HCT116 (cell line): ENCODE measurements around the gene SLC37A4. TPM values are rescaled to one million over a fixed set of nuclear protein-coding genes. Genes with fewer than 3 reads are reported as not detected.

Source experiments
- ATAC-seq: fragments of 200-7000 bp; cut with Tn5 transposase; 2 replicates; pipeline ENCODE4 v1.9.1; 2020; ENCODE audit warnings: mild to moderate bottlenecking, moderate library complexity
- BruUV-seq: library from RNA; stranded (reverse); fragments of 400-500 nt; replicated peaks from 2 replicates; lab custom pipeline; 2021; lab: Mats Ljungman, UMichigan
- CTCF ChIA-PET: fragments of 300-600 bp; sonication (Branson Sonifier 250); formaldehyde crosslinking; loops from one replicate; lab custom pipeline; 2021; ENCODE audit warnings: antibody characterized with exemption; lab: Charles Lee
- POLR2A ChIA-PET: fragments of 300-600, 350-600 bp; sonication (Branson Sonifier 250); formaldehyde crosslinking; loops from one replicate; lab custom pipeline; 2021; ENCODE audit warnings: antibody characterized with exemption; lab: Charles Lee
- RAD21 ChIA-PET, 2 experiments: fragments of 300-600 bp; sonication (Branson Sonifier 250); formaldehyde crosslinking; loops; one replicate each; lab custom pipeline; 2023; ENCODE audit warnings: low total read pairs in 2 of 2; ENCODE audit not compliant: uncharacterized antibody in 2 of 2, unreplicated experiment in 2 of 2, low non-redundant PET in 1 of 2; lab: Charles Lee
- DNase-seq: peaks from one replicate; pipeline ENCODE4 v3.0.0-alpha.2; 2010; ENCODE audit warnings: low read depth, low spot score
- H2AFZ ChIP-seq: fragments of 200-600 bp; shearing (Covaris generic), sonication (generic); 2 replicates; pipeline ENCODE4 v1.6.1; 2017; ENCODE audit warnings: low read depth, mixed run types, mixed read lengths, antibody characterized with exemption, low read length; ENCODE audit not compliant: poor library complexity, severe bottlenecking
- H3K27ac ChIP-seq: 2 replicates; pipeline ENCODE4 v1.5.1; 2012; ENCODE audit warnings: low read depth, low read length
- H3K27me3 ChIP-seq: fragments of 200-600 bp; sonication (generic); 2 replicates; pipeline ENCODE4 v1.6.1; 2016; ENCODE audit warnings: mixed run types, low read length, mixed read lengths; ENCODE audit not compliant: insufficient read depth
- H3K36me3 ChIP-seq, 2 experiments: fragments of 200-500 bp in 1 of 2; fragments of 200-600 bp in 1 of 2; sonication (Bioruptor generic) in 1 of 2; sonication (generic) in 1 of 2; 2 replicates each; pipeline versions ENCODE4 v1.5.1 to v1.6.1; 2014 to 2016; ENCODE audit warnings: low read length in 2 of 2, inconsistent platforms in 1 of 2, mixed read lengths in 1 of 2, mixed run types in 1 of 2; ENCODE audit not compliant: insufficient read depth in 2 of 2, control insufficient read depth in 1 of 2
- H3K4me1 ChIP-seq, 2 experiments: fragments of 200-600 bp in 1 of 2; sonication (generic) in 1 of 2; 2 replicates each; pipeline versions ENCODE4 v1.5.1 to v1.6.1; 2012 to 2017; ENCODE audit warnings: low read length in 2 of 2, inconsistent platforms in 1 of 2, mild to moderate bottlenecking in 1 of 2, mixed read lengths in 1 of 2, mixed run types in 1 of 2, moderate library complexity in 1 of 2; ENCODE audit not compliant: insufficient read depth in 2 of 2, control insufficient read depth in 1 of 2
- H3K4me2 ChIP-seq: fragments of 200-600 bp; sonication (generic); 2 replicates; pipeline ENCODE4 v1.6.1; 2017; ENCODE audit warnings: mixed run types, low read length, mixed read lengths
- H3K4me3 ChIP-seq, 2 experiments: fragments of 200-600 bp in 1 of 2; sonication (generic) in 1 of 2; replicated peaks in 1 of 2; 2 replicates each; pipeline ENCODE4 v1.5.1; 2011 to 2016; ENCODE audit warnings: low read length in 2 of 2, control low read depth in 1 of 2, low read depth in 1 of 2, mild to moderate bottlenecking in 1 of 2, mixed read lengths in 1 of 2, mixed run types in 1 of 2
- H3K79me2 ChIP-seq: fragments of 200-600 bp; sonication (generic); 2 replicates; pipeline ENCODE4 v1.6.1; 2017; ENCODE audit warnings: mild to moderate bottlenecking, mixed run types, low read length, moderate library complexity, mixed read lengths; ENCODE audit not compliant: insufficient read depth
- H3K9ac ChIP-seq: fragments of 200-600 bp; sonication (generic); 2 replicates; pipeline ENCODE4 v1.6.1; 2016; ENCODE audit warnings: low read length, mixed read lengths
- H3K9me2 ChIP-seq: fragments of 200-600 bp; sonication (generic), shearing (Covaris generic); 2 replicates; pipeline ENCODE4 v1.6.1; 2017; ENCODE audit warnings: mixed run types, mild to moderate bottlenecking, moderate library complexity; ENCODE audit not compliant: insufficient read depth
- H3K9me3 ChIP-seq, 2 experiments: fragments of 200-500 bp in 1 of 2; fragments of 200-600 bp in 1 of 2; sonication (Bioruptor generic) in 1 of 2; sonication (generic) in 1 of 2; 2 replicates each; pipeline ENCODE4 v1.6.1; 2014 to 2017; ENCODE audit warnings: low read length in 2 of 2, mixed read lengths in 2 of 2, inconsistent platforms in 1 of 2, low read depth in 1 of 2, mild to moderate bottlenecking in 1 of 2, mixed run types in 1 of 2, moderate library complexity in 1 of 2; ENCODE audit not compliant: control insufficient read depth in 1 of 2, insufficient read depth in 1 of 2
- H4K20me1 ChIP-seq: fragments of 200-600 bp; sonication (generic), shearing (Covaris generic); 2 replicates; pipeline ENCODE4 v1.6.1; 2017; ENCODE audit warnings: mixed run types, mild to moderate bottlenecking, moderate library complexity; ENCODE audit not compliant: insufficient read depth
- CBX3 ChIP-seq: IDR thresholded peaks from 2 replicates; pipeline ENCODE4 v1.6.1; 2012; ENCODE audit warnings: low read depth
- CEBPB ChIP-seq: IDR thresholded peaks from 2 replicates; pipeline ENCODE4 v1.6.1; 2012; ENCODE audit warnings: low read depth
- ELF1 ChIP-seq: IDR thresholded peaks from 2 replicates; pipeline ENCODE4 v1.6.1; 2012; ENCODE audit warnings: low read depth, borderline replicate concordance
- EZH2 ChIP-seq: fragments of 200-600 bp; sonication (generic); IDR thresholded peaks from 2 replicates; pipeline ENCODE4 v1.6.1; 2017; ENCODE audit warnings: antibody characterized with exemption, mixed run types
- EZH2phosphoT487 ChIP-seq: fragments of 200-600 bp; IDR thresholded peaks from 2 replicates; pipeline ENCODE4 v1.6.1; 2018; ENCODE audit warnings: antibody characterized with exemption, borderline replicate concordance
- JUND ChIP-seq: IDR thresholded peaks from 2 replicates; pipeline ENCODE4 v1.6.1; 2012
- MAX ChIP-seq: IDR thresholded peaks from 2 replicates; pipeline ENCODE4 v1.6.1; 2012
- POLR2A ChIP-seq: IDR thresholded peaks from 2 replicates; pipeline ENCODE4 v1.7.0; 2011; ENCODE audit warnings: borderline replicate concordance; ENCODE audit not compliant: insufficient read depth, insufficient read length; ENCODE audit errors: extremely low read depth
- POLR2AphosphoS5 ChIP-seq: IDR thresholded peaks from 2 replicates; pipeline ENCODE4 v1.6.1; 2011; ENCODE audit warnings: mild to moderate bottlenecking, low read depth, low read length, moderate library complexity
- RAD21 ChIP-seq: IDR thresholded peaks from 2 replicates; pipeline ENCODE4 v1.6.1; 2012; ENCODE audit warnings: low read depth, mild to moderate bottlenecking
- REST ChIP-seq: IDR thresholded peaks from 2 replicates; pipeline ENCODE4 v1.6.1; 2012; ENCODE audit warnings: low read depth
- SIN3A ChIP-seq: IDR thresholded peaks from 2 replicates; pipeline ENCODE4 v1.6.1; 2012; ENCODE audit warnings: low read depth
- SP1 ChIP-seq: IDR thresholded peaks from 2 replicates; pipeline ENCODE4 v1.6.1; 2012; ENCODE audit warnings: low read depth
- YY1 ChIP-seq: IDR thresholded peaks from 2 replicates; pipeline ENCODE4 v1.6.1; 2011; ENCODE audit warnings: low read length, low read depth, moderate library complexity, mild to moderate bottlenecking; ENCODE audit not compliant: insufficient replicate concordance; ENCODE audit errors: extremely low read depth
- intact Hi-C: fragments of 100-400 bp; cut with micrococcal nuclease; formaldehyde crosslinking; loops from 2 replicates; pipeline ENCODE4 v1.10.0; 2022
- total RNA-seq: library from RNA; stranded (reverse); gene quantifications from one replicate; pipeline ENCODE4 v1.2.1, GENCODE V29; 2021; ENCODE audit not compliant: unreplicated experiment

SLC37A4 gene
- total RNA-seq, 1 experiment from 2014 or later = 49.8 TPM

- CTCF ChIA-PET = interaction anchor here (1.4 kb wide), 1 partner anchor 11 kb away, joined by 3 read pairs; no protein-coding TSS in a partner anchor
- Histone ChIP-seq H3K27me3 (no peaks in the 10 kb centered on the region), H3K27ac (no peak overlapping the region), H2AFZ (no peak overlapping the region), H3K9me3 (no peaks in the 10 kb centered on the region), H3K9me2 (no peaks in the 10 kb centered on the region), H3K9ac (no peak overlapping the region), H3K79me2 (no peaks in the 10 kb centered on the region), H3K36me3 (peaks cover 14 to 18% of the 10 kb centered on the region in 2 experiments), H4K20me1 (no peaks in the 10 kb centered on the region), H3K4me2 (no peak overlapping the region), H3K4me3 (no peak overlapping the region), H3K4me1 (no peaks in the 10 kb centered on the region)
- RAD21 ChIA-PET = no interaction called here
- DNase-seq (no peak), ATAC-seq (no peak)
- POLR2A ChIA-PET = interaction anchor here (0.7 to 1.1 kb wide), 2 partner anchors 10 to 13 kb away, joined by 3 read pairs; no protein-coding TSS in a partner anchor
- no TSS peak for BruUV-seq
- intact Hi-C loops = no loop called here
- no peak for TF ChIP-seq CBX3
- TF ChIP-seq REST = no peak
- no peak for TF ChIP-seq POLR2AphosphoS5
- no peak for TF ChIP-seq SIN3A
- TF ChIP-seq RAD21 = no peak
- TF ChIP-seq MAX = no peak
- TF ChIP-seq EZH2 = no peak
- TF ChIP-seq CEBPB = no peak
- TF ChIP-seq EZH2phosphoT487 = no peak
- no peak for TF ChIP-seq ELF1
- no peak for TF ChIP-seq POLR2A
- TF ChIP-seq YY1 = no peak
- TF ChIP-seq SP1 = no peak
- no peak for TF ChIP-seq JUND
Observed at GRCh38 chr11:119042927-119043326, 12.2 kb upstream of the SLC37A4 start.
